ENCODE measurements around the gene NR6A1.

GRCh38 chr9:124718928-124719327 lies 52.2 kb downstream of the NR6A1 start:
- TF ChIP-seq POLR2A (IDR thresholded peaks at IDR 0.05) (no peak), CTCF (IDR thresholded peaks at IDR 0.05) (no peak)
